NCI-H2196 (cell line): ENCODE measurements around the gene GABRD.

ENCODE experiments used
- DNase-seq: peaks from one replicate; lab custom pipeline; 2025; ENCODE audit not compliant: unreplicated experiment; lab: John Stamatoyannopoulos, UW

The GABRD gene

GRCh38 chr1:2014741-2015735 is 4.1 kb upstream of the GABRD start:
- DNase-seq: no peak

DNA sequence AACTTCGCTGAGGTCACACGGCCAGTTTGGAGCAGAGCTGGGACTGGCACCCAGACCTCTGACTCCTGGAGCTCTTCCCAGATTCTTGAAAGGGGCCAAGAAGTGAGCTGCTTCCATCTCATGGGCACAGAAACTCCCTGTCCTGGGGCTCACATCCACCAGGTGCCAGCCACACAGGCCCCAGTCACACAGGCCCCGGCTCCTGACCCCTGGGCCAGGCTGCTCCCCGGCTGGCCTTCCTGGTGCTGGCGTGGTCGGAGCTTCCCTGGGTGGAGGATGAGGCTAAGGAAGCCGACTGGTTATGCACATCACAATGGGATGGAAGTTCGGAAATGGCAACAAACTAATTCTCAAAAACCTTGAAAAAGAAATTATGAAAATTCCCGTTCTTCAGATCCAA is 3.0 kb upstream of the GABRD start:
- DNase-seq: no peak

- DNase-seq: no peak
Observed at GRCh38 chr1:2018217-2019171, 651 bp upstream of the GABRD start.

GRCh38 chr1:2019571-2020309 is 595 bp downstream of the GABRD start:
- no peak for DNase-seq

DNA sequence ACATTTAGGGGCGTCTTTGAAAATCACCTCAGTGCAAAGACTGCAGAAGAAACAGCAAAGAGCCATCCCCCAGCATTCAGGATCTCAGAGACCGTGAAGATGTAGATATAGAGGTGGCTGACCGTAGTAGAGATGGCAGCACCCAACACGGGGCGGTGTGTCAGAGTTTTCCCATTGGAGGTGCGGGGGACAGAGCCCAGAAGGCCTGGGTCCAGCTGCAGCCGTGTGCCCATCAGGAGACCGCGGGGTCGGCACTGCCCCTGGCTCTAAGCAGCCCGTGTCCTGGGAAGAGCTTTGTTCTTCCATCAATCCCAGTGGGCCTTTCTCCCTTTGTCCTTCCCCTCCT is 1.1 kb downstream of the GABRD start:
- no peak for DNase-seq

DNA sequence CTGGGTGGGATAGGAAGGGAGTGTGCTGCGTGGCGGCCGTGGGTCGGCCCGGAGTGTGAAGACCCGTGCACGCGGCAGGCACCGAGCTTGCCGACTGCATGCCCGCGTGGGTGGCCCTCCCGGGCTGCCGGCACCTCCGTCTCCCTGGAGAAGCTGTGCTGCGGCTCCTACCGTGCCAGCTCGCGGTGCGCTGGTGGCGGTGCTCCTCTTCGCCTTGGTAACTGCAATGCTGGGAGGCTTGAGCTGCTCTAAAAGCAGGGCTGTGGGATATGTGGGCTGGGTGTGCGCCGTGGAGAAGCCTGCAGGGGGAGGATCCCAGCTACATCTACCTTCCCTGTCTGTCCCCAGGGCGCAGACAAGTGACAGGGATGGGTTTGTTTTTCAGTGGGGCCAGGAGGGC is 2.4 kb downstream of the GABRD start:
- no peak for DNase-seq

- no peak for DNase-seq
Observed at GRCh38 chr1:2022063-2022770, 3.1 kb downstream of the GABRD start.

DNA sequence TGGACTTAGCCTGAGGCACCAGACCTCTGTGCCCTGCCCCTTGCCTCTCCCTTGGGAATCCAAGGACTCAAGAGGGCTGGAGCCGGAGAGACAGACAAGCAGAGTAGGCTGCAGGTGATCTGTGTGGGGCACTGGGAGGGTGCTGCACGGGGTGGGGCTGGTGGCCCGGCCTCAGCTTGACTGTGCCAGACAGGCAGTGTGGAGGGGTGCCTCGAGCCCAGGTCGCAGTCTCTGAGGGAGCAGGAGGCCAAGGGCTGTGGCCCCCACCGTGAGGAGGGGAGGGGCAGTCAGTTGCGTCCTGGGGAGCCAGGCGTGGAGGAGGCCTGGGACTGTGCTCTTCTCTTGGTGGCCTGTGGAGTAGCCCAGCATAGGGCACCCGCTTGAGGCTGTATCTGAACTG is 4.0 kb downstream of the GABRD start:
- DNase-seq: no peak

- no peak for DNase-seq
Observed at GRCh38 chr1:2024451-2024850, 5.3 kb downstream of the GABRD start.

DNA sequence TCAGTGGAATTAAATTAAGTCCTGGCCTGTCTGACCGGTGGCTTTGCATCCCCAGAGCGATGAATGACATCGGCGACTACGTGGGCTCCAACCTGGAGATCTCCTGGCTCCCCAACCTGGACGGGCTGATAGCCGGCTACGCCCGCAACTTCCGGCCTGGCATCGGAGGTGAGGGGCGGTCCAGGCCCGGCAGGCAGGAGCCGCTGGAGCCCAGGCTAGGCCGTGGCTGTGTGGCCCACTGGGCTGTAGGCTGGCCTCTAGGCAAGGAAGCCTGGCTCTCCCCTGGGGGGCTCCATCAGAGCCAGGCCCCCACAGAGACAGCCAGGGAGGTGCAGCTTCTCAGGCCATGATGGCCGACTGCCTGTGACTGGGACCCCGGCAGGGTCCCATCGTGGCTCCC is 5.7 kb downstream of the GABRD start:
- DNase-seq: no peak

- no peak for DNase-seq
Observed at GRCh38 chr1:2025491-2025981, 6.4 kb downstream of the GABRD start.

DNA sequence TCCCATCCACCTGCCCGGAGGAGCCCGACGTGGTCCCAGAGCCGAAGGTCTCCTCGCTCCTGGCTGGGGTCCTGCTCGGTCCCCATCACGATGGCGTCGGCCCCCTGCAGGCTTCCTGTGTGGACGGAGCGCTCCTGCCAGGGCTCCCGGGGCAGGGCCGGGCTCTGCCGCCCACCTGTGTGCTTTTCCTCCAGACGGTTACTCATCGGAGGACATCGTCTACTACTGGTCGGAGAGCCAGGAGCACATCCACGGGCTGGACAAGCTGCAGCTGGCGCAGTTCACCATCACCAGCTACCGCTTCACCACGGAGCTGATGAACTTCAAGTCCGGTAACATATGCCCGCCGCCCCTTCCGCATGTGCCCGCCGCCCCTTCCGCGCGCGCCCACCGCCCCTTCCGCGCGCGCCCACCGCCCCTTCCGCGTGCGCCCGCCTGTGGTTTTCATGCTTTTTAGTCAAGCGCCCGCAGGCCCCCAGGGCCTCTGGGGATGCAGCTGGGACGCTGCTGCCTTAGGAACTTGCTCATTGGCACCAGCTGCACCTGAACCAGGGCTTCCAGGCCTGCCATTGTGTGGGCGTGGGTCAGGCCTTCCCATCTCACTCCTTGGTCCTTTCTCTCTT is 8.9 kb downstream of the GABRD start:
- no peak for DNase-seq

DNA sequence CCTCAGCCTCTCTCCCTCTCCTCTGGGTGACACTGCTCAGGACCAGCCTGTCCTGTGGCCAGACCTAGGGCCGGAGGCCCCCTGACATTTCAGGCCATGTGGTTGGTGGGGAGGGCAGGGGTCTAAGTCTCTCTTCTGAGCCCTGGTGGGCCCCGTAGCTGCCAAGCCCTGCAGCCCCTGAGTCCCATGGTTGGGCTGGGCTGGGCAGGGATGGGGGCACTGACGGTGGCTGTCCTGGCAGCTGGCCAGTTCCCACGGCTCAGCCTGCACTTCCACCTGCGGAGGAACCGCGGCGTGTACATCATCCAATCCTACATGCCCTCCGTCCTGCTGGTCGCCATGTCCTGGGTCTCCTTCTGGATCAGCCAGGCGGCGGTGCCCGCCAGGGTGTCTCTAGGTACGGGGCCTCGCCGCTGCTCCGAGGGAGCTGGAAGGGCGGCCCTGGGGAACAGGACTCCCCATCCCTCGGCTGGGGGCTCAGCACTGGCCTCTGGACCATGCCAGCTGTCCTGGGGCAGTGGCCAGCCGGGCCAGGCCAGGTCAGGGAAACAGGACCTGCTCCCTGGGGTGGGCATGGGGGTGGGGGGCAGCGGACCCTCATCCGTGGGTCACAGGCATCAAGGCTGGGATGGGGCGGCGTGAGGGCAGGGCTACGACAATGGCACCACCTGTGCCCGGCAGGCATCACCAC is 9.9 kb downstream of the GABRD start:
- no peak for DNase-seq

- DNase-seq: no peak
Observed at GRCh38 chr1:2029561-2029960, 10.4 kb downstream of the GABRD start.

- DNase-seq: no peak
Observed at GRCh38 chr1:2030076-2030871, 11.1 kb downstream of the GABRD start.

GRCh38 chr1:2031546-2032540 is 12.7 kb downstream of the GABRD start:
- no peak for DNase-seq

- no peak for DNase-seq
Observed at GRCh38 chr1:2032737-2033136, 13.6 kb downstream of the GABRD start.
